ENCODE measurements around the gene GRM5. TPM values are rescaled to one million over a fixed set of nuclear protein-coding genes. Genes with fewer than 3 reads are reported as not detected.

Gene GRM5
- total and polyA plus RNA-seq, 4 donors, result not detected

GRCh38 chr11:88520391-88520790, 545.4 kb downstream of the GRM5 start:
- Histone ChIP-seq H3K27me3 (ENCODE audit: control insufficient read depth in 4 of 4, insufficient read depth in 4 of 4, low read length in 3 of 4) (peaks cover 0 to 3% (median 0%) of the 10 kb centered on the region in 4 donors), H3K9ac (ENCODE audit: low read depth in 1 of 2, low read length in 2 of 2) (no peak overlapping the region), H3K4me3 (ENCODE audit: low read depth in 1 of 3, low read length in 3 of 3) (no peak overlapping the region), H3K4me1 (ENCODE audit: control insufficient read depth in 4 of 4, insufficient read depth in 4 of 4, low read length in 3 of 4) (no peaks in the 10 kb centered on the region), H3K36me3 (ENCODE audit: control insufficient read depth in 4 of 4, insufficient read depth in 3 of 4, low read depth in 1 of 4, low read length in 3 of 4) (no peaks in the 10 kb centered on the region), H3K27ac (ENCODE audit: low read depth in 1 of 2, low read length in 2 of 2) (no peak overlapping the region), H3K9me3 (ENCODE audit: control insufficient read depth in 4 of 4, low read length in 3 of 4) (no peaks in the 10 kb centered on the region)
- TF ChIP-seq JUND (IDR thresholded peaks at IDR 0.05) (no peak), MAX (IDR thresholded peaks at IDR 0.05) (no peak), RAD21 (IDR thresholded peaks at IDR 0.05) (no peak), HNF4G (IDR thresholded peaks at IDR 0.05) (no peak), EGR1 (IDR thresholded peaks at IDR 0.05; ENCODE audit: low read depth in 2 of 2) (no peak), HNF4A (conservative IDR thresholded peaks at IDR 0.05) (no peak), YY1 (IDR thresholded peaks at IDR 0.05) (no peak), ATF3 (IDR thresholded peaks at IDR 0.05) (no peak)
- DNase-seq (ENCODE audit: low spot score), result no peak

GRCh38 chr11:88515002-88515401, 550.8 kb downstream of the GRM5 start:
- Histone ChIP-seq H3K27ac (ENCODE audit: low read depth in 1 of 2, low read length in 2 of 2) (no peak overlapping the region), H3K4me1 (ENCODE audit: control insufficient read depth in 4 of 4, insufficient read depth in 4 of 4, low read length in 3 of 4) (no peaks in the 10 kb centered on the region), H3K27me3 (ENCODE audit: control insufficient read depth in 4 of 4, insufficient read depth in 4 of 4, low read length in 3 of 4) (peaks cover 0 to 6% (median 0%) of the 10 kb centered on the region in 4 donors), H3K36me3 (ENCODE audit: control insufficient read depth in 4 of 4, insufficient read depth in 3 of 4, low read depth in 1 of 4, low read length in 3 of 4) (no peaks in the 10 kb centered on the region), H3K4me3 (ENCODE audit: low read depth in 1 of 3, low read length in 3 of 3) (no peak overlapping the region), H3K9ac (ENCODE audit: low read depth in 1 of 2, low read length in 2 of 2) (no peak overlapping the region), H3K9me3 (ENCODE audit: control insufficient read depth in 4 of 4, low read length in 3 of 4) (no peaks in the 10 kb centered on the region)
- TF ChIP-seq RAD21 (IDR thresholded peaks at IDR 0.05) (no peak), JUND (IDR thresholded peaks at IDR 0.05) (no peak), SP1 (IDR thresholded peaks at IDR 0.05) (no peak), CTCF (IDR thresholded peaks at IDR 0.05; ENCODE audit: low read depth, low read length, missing input control) (no peak), FOXA2 (IDR thresholded peaks at IDR 0.05) (no peak), RXRA (IDR thresholded peaks at IDR 0.05) (no peak), FOXA1 (IDR thresholded peaks at IDR 0.05) (no peak), NR2F2 (IDR thresholded peaks at IDR 0.05) (no peak), GABPA (IDR thresholded peaks at IDR 0.05 in 1 of 2, conservative IDR thresholded peaks at IDR 0.05 in 1 of 2) (no peak), ATF3 (IDR thresholded peaks at IDR 0.05) (no peak), REST (IDR thresholded peaks at IDR 0.05) (no peak), TAF1 (conservative IDR thresholded peaks at IDR 0.05) (no peak), HNF4G (IDR thresholded peaks at IDR 0.05) (no peak), YY1 (IDR thresholded peaks at IDR 0.05) (no peak), HNF4A (conservative IDR thresholded peaks at IDR 0.05) (no peak), ZBTB33 (IDR thresholded peaks at IDR 0.05) (no peak), MAX (IDR thresholded peaks at IDR 0.05) (no peak), EGR1 (IDR thresholded peaks at IDR 0.05; ENCODE audit: low read depth in 2 of 2) (no peak)
- WGBS, result 74% methylated on average over 4 of the region's 4 CpGs
- no peak for DNase-seq (ENCODE audit: low spot score)
